Transverse colon (tissue), 4 donors: ENCODE results near the gene PTGR2.

Experiments used
- CTCF ChIP-seq, 5 experiments: fragments of 200-600 bp in 3 of 5; fragments of 450-650 bp in 2 of 5; sonication (generic) in 3 of 5; IDR thresholded peaks; 1 replicate in 2 of 5; 2 replicates in 3 of 5; pipeline ENCODE4 v1.5.1; 2016 to 2017; ENCODE audit warnings: antibody characterized with exemption in 5 of 5, inconsistent platforms in 3 of 5, mild to moderate bottlenecking in 2 of 5, moderate library complexity in 1 of 5
- EP300 ChIP-seq: sonication (generic); formaldehyde crosslinking; IDR thresholded peaks from one replicate; pipeline ENCODE4 v1.6.1; 2017; ENCODE audit warnings: antibody characterized with exemption, low read depth
- POLR2AphosphoS5 ChIP-seq, 3 donors: sonication (generic); formaldehyde crosslinking; IDR thresholded peaks; one replicate each; pipeline ENCODE4 v1.6.1; 2016; ENCODE audit warnings: antibody characterized with exemption in 3 of 3

- TF ChIP-seq EP300 (no peak), POLR2AphosphoS5 (IDR thresholded peaks at IDR 0.05) (no peak), CTCF (IDR thresholded peaks at IDR 0.05) (no peak)
These were observed 19.0 kb downstream of the PTGR2 start for GRCh38 chr14:73870525-73871235.
